ENCODE data around the gene MXRA7. TPM values are rescaled to one million over a fixed set of nuclear protein-coding genes. Genes with fewer than 3 reads are reported as not detected.
A peak's percentile ranks its signal among the peaks of the same experiment; 100 is the strongest.
"Not testable (repeated sequence)": the region's sequence is repeated elsewhere in the genome, so short reads cannot be mapped to it uniquely, and the experiment has no call there.

Gene MXRA7
- total and polyA plus RNA-seq, 7 experiments from 2014 or later: 1.8 to 7.5 (median 2.7) TPM

GRCh38 chr17:76752006-76752405, 41.2 kb upstream of the MXRA7 start:
- Histone ChIP-seq H3K4me3 (ENCODE audit: low read length) (no peak overlapping the region), H3K27ac (ENCODE audit: low read depth, low read length) (peak overlapping the region; percentile 83), H3K27me3 (ENCODE audit: control insufficient read depth in 2 of 2, insufficient read depth in 2 of 2, low read length in 2 of 2) (no peaks in the 10 kb centered on the region), H3K9me3 (ENCODE audit: control insufficient read depth in 2 of 3, low read length in 3 of 3) (no peaks in the 10 kb centered on the region), H3K36me3 (ENCODE audit: control insufficient read depth in 2 of 3, insufficient read depth in 3 of 3, low read length in 3 of 3) (peaks cover 2 to 7% (median 4%) of the 10 kb centered on the region in 3 experiments), H3K4me1 (ENCODE audit: control insufficient read depth in 2 of 2, insufficient read depth in 2 of 2, low read length in 2 of 2) (peaks cover 14 to 20% of the 10 kb centered on the region in 2 donors)
- CTCF ChIA-PET: interaction anchor here (0.6 to 0.7 kb wide), 2 partner anchors 337 to 1826 kb away, joined by 3 read pairs; no protein-coding TSS in a partner anchor
- Mint-ChIP-seq H3K4me3 (peak overlapping the region; percentile 3 to 91 (median 76)), H3K9me3 (no peaks in the 10 kb centered on the region), H3K27ac (peak overlapping the region; percentile 90 to 99 (median 99)), H3K36me3 (peaks cover 2 to 30% (median 5%) of the 10 kb centered on the region in 5 donors), H3K27me3 (no peaks in the 10 kb centered on the region), H3K4me1 (peaks cover 18 to 30% (median 26%) of the 10 kb centered on the region in 7 donors)
- intact Hi-C loops (cut with micrococcal nuclease): loop anchor here in 1 of 2 donors (2.0 kb wide), 1 partner anchor 21 kb away; no protein-coding TSS in a partner anchor
- DNase-seq: peak in 5 of 9 donors; percentile 40 to 58 (median 49)
- POLR2A ChIA-PET: interaction anchor here (0.5 to 2.5 kb wide), 5 partner anchors 10 to 1118 kb away, joined by 5 to 64 read pairs (median 6); partner anchors contain the start of genes MFSD11 and SRSF2
- ATAC-seq: peak; percentile 33

GRCh38 chr17:76751416-76751993, 40.7 kb upstream of the MXRA7 start:
- Mint-ChIP-seq H3K4me1 (peaks cover 18 to 30% (median 26%) of the 10 kb centered on the region in 7 donors), H3K9me3 (no peaks in the 10 kb centered on the region), H3K36me3 (peaks cover 0 to 30% (median 7%) of the 10 kb centered on the region in 5 donors), H3K27ac (peak overlapping the region in 8 of 9 donors; percentile 52 to 99 (median 99)), H3K27me3 (no peaks in the 10 kb centered on the region), H3K4me3 (peak overlapping the region in 2 of 10 donors; percentile 78 to 86)
- Histone ChIP-seq H3K27me3 (ENCODE audit: control insufficient read depth in 2 of 2, insufficient read depth in 2 of 2, low read length in 2 of 2) (no peaks in the 10 kb centered on the region), H3K4me3 (ENCODE audit: low read length) (no peak overlapping the region), H3K27ac (ENCODE audit: low read depth, low read length) (peak overlapping the region; percentile 83), H3K36me3 (ENCODE audit: control insufficient read depth in 2 of 3, insufficient read depth in 3 of 3, low read length in 3 of 3) (peaks cover 0 to 9% (median 8%) of the 10 kb centered on the region in 3 experiments), H3K4me1 (ENCODE audit: control insufficient read depth in 2 of 2, insufficient read depth in 2 of 2, low read length in 2 of 2) (peaks cover 14 to 20% of the 10 kb centered on the region in 2 donors), H3K9me3 (ENCODE audit: control insufficient read depth in 2 of 3, low read length in 3 of 3) (no peaks in the 10 kb centered on the region)
- intact Hi-C loops (cut with micrococcal nuclease): no loop called here
- no peak for ATAC-seq
- ChIA-PET POLR2A (interaction anchor here (0.6 to 2.5 kb wide), 4 partner anchors 13 to 31 kb away, joined by 6 to 64 read pairs (median 9); partner anchors contain the start of genes MFSD11 and SRSF2), CTCF (interaction anchor here (0.6 kb wide), 1 partner anchor 1827 kb away, joined by 3 read pairs; no protein-coding TSS in a partner anchor)
- DNase-seq: no peak

- CTCF ChIA-PET: interaction anchor here (0.8 kb wide), 1 partner anchor 35 kb away, joined by 4 read pairs; no protein-coding TSS in a partner anchor
- Histone ChIP-seq H3K4me1 (ENCODE audit: control insufficient read depth in 2 of 2, insufficient read depth in 2 of 2, low read length in 2 of 2) (peaks cover 6 to 9% of the 10 kb centered on the region in 2 donors), H3K27me3 (ENCODE audit: control insufficient read depth in 2 of 2, insufficient read depth in 2 of 2, low read length in 2 of 2) (no peaks in the 10 kb centered on the region), H3K27ac (ENCODE audit: low read depth, low read length) (no peak overlapping the region), H3K36me3 (ENCODE audit: control insufficient read depth in 2 of 3, insufficient read depth in 3 of 3, low read length in 3 of 3) (peaks cover 0 to 34% (median 14%) of the 10 kb centered on the region in 3 experiments), H3K4me3 (ENCODE audit: low read length) (no peak overlapping the region), H3K9me3 (ENCODE audit: control insufficient read depth in 2 of 3, low read length in 3 of 3) (no peaks in the 10 kb centered on the region)
- no peaks in the 10 kb centered on the region for H3K9me3 Mint-ChIP-seq
- intact Hi-C loops (cut with micrococcal nuclease): no loop called here
- ATAC-seq (no peak), DNase-seq (no peak)
- POLR2A ChIA-PET: interaction anchor here (2.2 kb wide), 1 partner anchor 10 kb away, joined by 14 read pairs; the partner anchor contains the start of gene MFSD11
- peaks cover 3 to 46% (median 18%) of the 10 kb centered on the region in 5 donors for H3K36me3 Mint-ChIP-seq
- peaks cover 15 to 30% (median 21%) of the 10 kb centered on the region in 7 donors for H3K4me1 Mint-ChIP-seq
- H3K27me3 Mint-ChIP-seq: no peaks in the 10 kb centered on the region
- peak overlapping the region in 2 of 9 donors; percentile 48 to 56 for H3K27ac Mint-ChIP-seq
- no peak overlapping the region for H3K4me3 Mint-ChIP-seq
Observed at GRCh38 chr17:76748657-76749056, 37.9 kb upstream of the MXRA7 start.

GRCh38 chr17:76747716-76748363, 37.1 kb upstream of the MXRA7 start:
- peaks cover 3 to 47% (median 18%) of the 10 kb centered on the region in 5 donors for H3K36me3 Mint-ChIP-seq

GRCh38 chr17:76745785-76746184, 35.0 kb upstream of the MXRA7 start:
- Mint-ChIP-seq H3K27ac (peak overlapping the region in 1 of 9 donors; percentile 36), H3K36me3 (peaks cover 3 to 56% (median 25%) of the 10 kb centered on the region in 5 donors), H3K4me1 (peaks cover 0 to 22% (median 4%) of the 10 kb centered on the region in 7 donors)
- H3K27me3 Mint-ChIP-seq; H3K9me3 ChIP-seq (ENCODE audit: control insufficient read depth in 2 of 3, low read length in 3 of 3); H3K4me3 Mint-ChIP-seq; intact Hi-C loops (cut with micrococcal nuclease); CTCF ChIA-PET; H3K4me3 ChIP-seq (ENCODE audit: low read length); ATAC-seq; H3K9me3 Mint-ChIP-seq; DNase-seq; H3K4me1 ChIP-seq (ENCODE audit: control insufficient read depth in 2 of 2, insufficient read depth in 2 of 2, low read length in 2 of 2); H3K27ac ChIP-seq (ENCODE audit: low read depth, low read length); H3K27me3 ChIP-seq (ENCODE audit: control insufficient read depth in 2 of 2, insufficient read depth in 2 of 2, low read length in 2 of 2): not testable (repeated sequence)
- POLR2A ChIA-PET: interaction anchor here (0.7 to 1.9 kb wide), 3 partner anchors 8 to 64 kb away, joined by 3 to 6 read pairs (median 4); partner anchors contain the start of gene MFSD11
- peaks cover 4 to 40% (median 23%) of the 10 kb centered on the region in 3 experiments for H3K36me3 ChIP-seq (ENCODE audit: control insufficient read depth in 2 of 3, insufficient read depth in 3 of 3, low read length in 3 of 3)

More at GRCh38 chr17:76747716-76748363, 37.1 kb upstream of the MXRA7 start:
- CTCF ChIA-PET: interaction anchor here (0.6 to 0.9 kb wide), 3 partner anchors 10 to 1985 kb away, joined by 3 to 5 read pairs (median 4); partner anchors contain the start of gene MFSD11
- Histone ChIP-seq H3K27me3 (ENCODE audit: control insufficient read depth in 2 of 2, insufficient read depth in 2 of 2, low read length in 2 of 2) (no peaks in the 10 kb centered on the region), H3K4me3 (ENCODE audit: low read length) (no peak overlapping the region), H3K36me3 (ENCODE audit: control insufficient read depth in 2 of 3, insufficient read depth in 3 of 3, low read length in 3 of 3) (peaks cover 0 to 35% (median 15%) of the 10 kb centered on the region in 3 experiments), H3K4me1 (ENCODE audit: control insufficient read depth in 2 of 2, insufficient read depth in 2 of 2, low read length in 2 of 2) (peaks cover 7 to 8% of the 10 kb centered on the region in 2 donors), H3K27ac (ENCODE audit: low read depth, low read length) (no peak overlapping the region), H3K9me3 (ENCODE audit: control insufficient read depth in 2 of 3, low read length in 3 of 3) (no peaks in the 10 kb centered on the region)
- ATAC-seq: no peak
- POLR2A ChIA-PET: interaction anchor here (2.2 kb wide), 1 partner anchor 9 kb away, joined by 14 read pairs; the partner anchor contains the start of gene MFSD11
- intact Hi-C loops (cut with micrococcal nuclease): no loop called here
- no peaks in the 10 kb centered on the region for H3K27me3 Mint-ChIP-seq
- no peak for DNase-seq
- no peak overlapping the region for H3K4me3 Mint-ChIP-seq
- peak overlapping the region in 1 of 9 donors; percentile 30 for H3K27ac Mint-ChIP-seq
- peaks cover 7 to 22% (median 12%) of the 10 kb centered on the region in 7 donors for H3K4me1 Mint-ChIP-seq
- H3K9me3 Mint-ChIP-seq: no peaks in the 10 kb centered on the region

DNA sequence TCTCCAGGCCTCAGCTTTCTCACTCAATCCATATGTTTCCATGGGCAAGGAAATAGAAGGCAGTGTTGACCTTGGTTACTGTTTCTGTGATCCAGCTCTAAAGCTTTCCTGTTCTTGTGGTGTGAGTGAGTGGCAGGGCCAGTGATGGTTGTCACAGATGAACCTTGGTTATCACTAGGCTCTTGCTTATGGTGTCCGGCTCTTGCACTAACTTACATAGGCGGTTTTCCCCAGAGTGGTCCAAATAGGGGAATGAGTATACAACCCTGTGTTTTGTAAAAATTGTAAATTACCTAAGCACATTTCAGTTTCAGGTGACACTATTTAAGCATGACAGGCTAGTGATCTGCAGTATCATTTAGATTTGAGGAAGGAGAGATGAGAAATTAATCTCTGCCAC, 34.0 kb upstream of the MXRA7 start:
- Mint-ChIP-seq H3K9me3 (no peaks in the 10 kb centered on the region), H3K36me3 (peaks cover 3 to 53% (median 25%) of the 10 kb centered on the region in 5 donors), H3K27me3 (no peaks in the 10 kb centered on the region), H3K4me3 (no peak overlapping the region), H3K27ac (no peak overlapping the region), H3K4me1 (peaks cover 0 to 27% (median 10%) of the 10 kb centered on the region in 7 donors)
- DNase-seq (no peak), ATAC-seq (no peak)
- H3K4me3 ChIP-seq (ENCODE audit: low read length): no peak overlapping the region
- no peak overlapping the region for H3K27ac ChIP-seq (ENCODE audit: low read depth, low read length)
- peaks cover 4 to 40% (median 23%) of the 10 kb centered on the region in 3 experiments for H3K36me3 ChIP-seq (ENCODE audit: control insufficient read depth in 2 of 3, insufficient read depth in 3 of 3, low read length in 3 of 3)
- intact Hi-C loops (cut with micrococcal nuclease): no loop called here
- H3K4me1 ChIP-seq (ENCODE audit: control insufficient read depth in 2 of 2, insufficient read depth in 2 of 2, low read length in 2 of 2): peaks cover 0 to 3% of the 10 kb centered on the region in 2 donors
- ChIA-PET CTCF (no interaction called here), POLR2A (no interaction called here)
- no peaks in the 10 kb centered on the region for H3K27me3 ChIP-seq (ENCODE audit: control insufficient read depth in 2 of 2, insufficient read depth in 2 of 2, low read length in 2 of 2)
- H3K9me3 ChIP-seq (ENCODE audit: control insufficient read depth in 2 of 3, low read length in 3 of 3): no peaks in the 10 kb centered on the region
